Measurements from ENCODE around the gene FMNL1. TPM values are rescaled to one million over a fixed set of nuclear protein-coding genes. Genes with fewer than 3 reads are reported as not detected.

FMNL1 gene
- polyA plus RNA-seq, 3 donors = 23.8 to 826 (median 24.8) TPM

DNA sequence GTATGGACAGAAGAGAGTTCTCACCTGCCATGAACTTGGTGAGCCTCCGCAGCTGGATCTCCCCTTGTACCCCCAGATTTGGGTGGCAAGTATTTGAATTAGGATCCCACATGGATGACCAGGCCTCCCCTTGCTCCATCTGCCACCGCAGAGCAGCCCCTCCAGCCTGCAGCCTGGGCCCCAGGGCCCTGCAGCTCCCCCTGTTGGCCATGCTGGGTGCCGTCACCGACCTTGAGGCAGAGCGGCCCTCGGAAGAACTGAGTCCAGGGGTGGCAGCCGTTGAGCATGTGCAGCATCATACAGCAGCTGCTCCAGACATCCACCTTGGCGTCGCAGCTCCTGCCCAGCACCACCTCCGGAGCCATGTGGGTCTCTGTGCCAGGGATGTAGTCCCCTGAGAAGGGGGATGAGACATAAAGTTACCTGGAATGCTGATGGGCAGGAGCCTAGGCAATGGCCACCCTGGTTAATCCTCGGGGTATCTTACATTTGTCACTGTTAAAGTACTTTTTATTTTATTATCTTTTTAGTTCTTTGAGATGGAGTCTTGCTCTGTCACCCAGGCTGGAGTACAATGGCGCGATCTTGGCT lies 49.2 kb downstream of the FMNL1 start:
- intact Hi-C loops (cut with micrococcal nuclease) = no loop called here
- H3K27ac ChIP-seq (ENCODE audit: low read depth in 1 of 2, low read length in 2 of 2) = no peak overlapping the region

GRCh38 chr17:45271603-45272002 lies 49.9 kb downstream of the FMNL1 start:
- Mint-ChIP-seq H3K9me3 (no peaks in the 10 kb centered on the region), H3K27ac (no peak overlapping the region), H3K27me3 (ENCODE audit: low read depth in 3 of 3) (peaks cover 0 to 1% (median 0%) of the 10 kb centered on the region in 3 donors), H3K36me3 (peaks cover 76 to 95% of the 10 kb centered on the region in 2 donors), H3K4me1 (no peaks in the 10 kb centered on the region), H3K4me3 (no peak overlapping the region)
- 100% methylated on average over 1 of the region's 3 CpGs for WGBS (ENCODE audit: insufficient coverage)
- no peak for DNase-seq
- intact Hi-C loops (cut with micrococcal nuclease) = no loop called here
- TF ChIP-seq, protein P1, sequence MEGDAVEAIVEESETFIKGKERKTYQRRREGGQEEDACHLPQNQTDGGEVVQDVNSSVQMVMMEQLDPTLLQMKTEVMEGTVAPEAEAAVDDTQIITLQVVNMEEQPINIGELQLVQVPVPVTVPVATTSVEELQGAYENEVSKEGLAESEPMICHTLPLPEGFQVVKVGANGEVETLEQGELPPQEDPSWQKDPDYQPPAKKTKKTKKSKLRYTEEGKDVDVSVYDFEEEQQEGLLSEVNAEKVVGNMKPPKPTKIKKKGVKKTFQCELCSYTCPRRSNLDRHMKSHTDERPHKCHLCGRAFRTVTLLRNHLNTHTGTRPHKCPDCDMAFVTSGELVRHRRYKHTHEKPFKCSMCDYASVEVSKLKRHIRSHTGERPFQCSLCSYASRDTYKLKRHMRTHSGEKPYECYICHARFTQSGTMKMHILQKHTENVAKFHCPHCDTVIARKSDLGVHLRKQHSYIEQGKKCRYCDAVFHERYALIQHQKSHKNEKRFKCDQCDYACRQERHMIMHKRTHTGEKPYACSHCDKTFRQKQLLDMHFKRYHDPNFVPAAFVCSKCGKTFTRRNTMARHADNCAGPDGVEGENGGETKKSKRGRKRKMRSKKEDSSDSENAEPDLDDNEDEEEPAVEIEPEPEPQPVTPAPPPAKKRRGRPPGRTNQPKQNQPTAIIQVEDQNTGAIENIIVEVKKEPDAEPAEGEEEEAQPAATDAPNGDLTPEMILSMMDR (IDR thresholded peaks at IDR 0.05) = no peak
- H2AFZ ChIP-seq (ENCODE audit: insufficient read depth, low read depth, low read length, poor library complexity, severe bottlenecking) = no peak overlapping the region
- no peaks in the 10 kb centered on the region for H3K4me1 ChIP-seq (ENCODE audit: control insufficient read depth in 1 of 2, insufficient read depth in 2 of 2, low read length in 2 of 2)
- H3K4me3 ChIP-seq (replicated peaks in 1 of 3; ENCODE audit: low read depth in 2 of 3, low read length in 3 of 3) = no peak overlapping the region
- no peak overlapping the region for H3K9ac ChIP-seq (ENCODE audit: insufficient read depth, low read length, poor library complexity, severe bottlenecking)
- no peaks in the 10 kb centered on the region for H3K79me2 ChIP-seq (ENCODE audit: insufficient read depth, low read length)
- H3K36me3 ChIP-seq (replicated peaks in 1 of 2; ENCODE audit: control insufficient read depth in 1 of 2, insufficient read depth in 2 of 2, low read length in 2 of 2) = peaks cover 76 to 86% of the 10 kb centered on the region in 2 donors
- no peaks in the 10 kb centered on the region for H3K27me3 ChIP-seq (ENCODE audit: control insufficient read depth in 2 of 2, insufficient read depth in 2 of 2, low read length in 2 of 2)
- H4K20me1 ChIP-seq (ENCODE audit: insufficient read depth, low read length) = peaks cover 55% of the 10 kb centered on the region
- no peak overlapping the region for H3K27ac ChIP-seq (ENCODE audit: low read depth in 1 of 2, low read length in 2 of 2)
- H3K9me3 ChIP-seq (replicated peaks in 1 of 2; ENCODE audit: control insufficient read depth in 1 of 2, insufficient read depth in 1 of 2, low read length in 2 of 2) = no peaks in the 10 kb centered on the region
- H3K4me2 ChIP-seq (replicated peaks; ENCODE audit: extremely low read depth, low read length, poor library complexity, severe bottlenecking) = no peak overlapping the region

More for the DNA sequence above, 49.2 kb downstream of the FMNL1 start:
- Histone ChIP-seq H3K27me3 (ENCODE audit: control insufficient read depth in 2 of 2, insufficient read depth in 2 of 2, low read length in 2 of 2) (no peaks in the 10 kb centered on the region), H3K4me3 (replicated peaks in 1 of 3; ENCODE audit: low read depth in 2 of 3, low read length in 3 of 3) (no peak overlapping the region), H3K36me3 (replicated peaks in 1 of 2; ENCODE audit: control insufficient read depth in 1 of 2, insufficient read depth in 2 of 2, low read length in 2 of 2) (peaks cover 80 to 89% of the 10 kb centered on the region in 2 donors), H3K4me2 (replicated peaks; ENCODE audit: extremely low read depth, low read length, poor library complexity, severe bottlenecking) (no peak overlapping the region), H3K79me2 (ENCODE audit: insufficient read depth, low read length) (no peaks in the 10 kb centered on the region), H3K9ac (ENCODE audit: insufficient read depth, low read length, poor library complexity, severe bottlenecking) (no peak overlapping the region), H3K9me3 (replicated peaks in 1 of 2; ENCODE audit: control insufficient read depth in 1 of 2, insufficient read depth in 1 of 2, low read length in 2 of 2) (no peaks in the 10 kb centered on the region), H4K20me1 (ENCODE audit: insufficient read depth, low read length) (peaks cover 62% of the 10 kb centered on the region), H3K4me1 (ENCODE audit: control insufficient read depth in 1 of 2, insufficient read depth in 2 of 2, low read length in 2 of 2) (no peaks in the 10 kb centered on the region), H2AFZ (ENCODE audit: insufficient read depth, low read depth, low read length, poor library complexity, severe bottlenecking) (no peak overlapping the region)
- TF ChIP-seq, protein P1 (IDR thresholded peaks at IDR 0.05) = peak; percentile 80
- peak in 1 of 3 donors; percentile 12 for DNase-seq
- no peaks in the 10 kb centered on the region for H3K9me3 Mint-ChIP-seq
- peaks cover 81 to 100% of the 10 kb centered on the region in 2 donors for H3K36me3 Mint-ChIP-seq
- H3K27me3 Mint-ChIP-seq (ENCODE audit: low read depth in 3 of 3) = peaks cover 0 to 1% (median 0%) of the 10 kb centered on the region in 3 donors
- WGBS (ENCODE audit: insufficient coverage) = 89% methylated on average over 8 of the region's 13 CpGs
- H3K4me1 Mint-ChIP-seq = no peaks in the 10 kb centered on the region
- H3K27ac Mint-ChIP-seq = no peak overlapping the region
- H3K4me3 Mint-ChIP-seq = no peak overlapping the region

All from CD14-positive monocyte (primary cell).